GM15510 (cell line): ENCODE results near the gene PPIG.

Experiments used
- POLR2A ChIP-seq: IDR thresholded peaks from 3 replicates; pipeline ENCODE4 v1.6.1; 2011; ENCODE audit warnings: borderline replicate concordance; ENCODE audit not compliant: insufficient read length; ENCODE audit errors: extremely low read depth

The PPIG gene

GRCh38 chr2:169661265-169661664, 77.1 kb downstream of the PPIG start:
- TF ChIP-seq POLR2A = no peak

GRCh38 chr2:169662744-169663143, 78.6 kb downstream of the PPIG start:
- no peak for TF ChIP-seq POLR2A

DNA sequence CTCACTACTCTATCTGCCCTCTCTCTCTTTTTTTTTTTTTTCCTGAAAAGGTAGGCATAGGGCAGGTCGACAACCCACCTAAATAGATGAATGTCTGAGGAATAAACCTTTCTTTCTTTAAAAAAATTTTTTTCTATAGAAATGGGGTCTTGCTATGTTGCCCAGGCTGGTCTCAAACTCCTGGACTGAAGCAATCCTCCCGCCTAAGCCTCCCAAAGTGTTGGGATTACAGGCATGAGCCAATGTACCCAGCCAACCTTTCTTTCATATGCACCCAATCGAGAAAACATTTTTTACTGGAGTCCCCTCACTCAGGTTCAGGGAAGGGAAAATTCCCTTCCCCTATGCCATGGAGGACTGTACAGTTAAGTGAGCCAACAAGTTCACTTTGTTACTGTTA, 79.1 kb downstream of the PPIG start:
- TF ChIP-seq POLR2A = no peak

- TF ChIP-seq POLR2A = no peak
These were observed 80.4 kb downstream of the PPIG start for GRCh38 chr2:169664600-169664977.

DNA sequence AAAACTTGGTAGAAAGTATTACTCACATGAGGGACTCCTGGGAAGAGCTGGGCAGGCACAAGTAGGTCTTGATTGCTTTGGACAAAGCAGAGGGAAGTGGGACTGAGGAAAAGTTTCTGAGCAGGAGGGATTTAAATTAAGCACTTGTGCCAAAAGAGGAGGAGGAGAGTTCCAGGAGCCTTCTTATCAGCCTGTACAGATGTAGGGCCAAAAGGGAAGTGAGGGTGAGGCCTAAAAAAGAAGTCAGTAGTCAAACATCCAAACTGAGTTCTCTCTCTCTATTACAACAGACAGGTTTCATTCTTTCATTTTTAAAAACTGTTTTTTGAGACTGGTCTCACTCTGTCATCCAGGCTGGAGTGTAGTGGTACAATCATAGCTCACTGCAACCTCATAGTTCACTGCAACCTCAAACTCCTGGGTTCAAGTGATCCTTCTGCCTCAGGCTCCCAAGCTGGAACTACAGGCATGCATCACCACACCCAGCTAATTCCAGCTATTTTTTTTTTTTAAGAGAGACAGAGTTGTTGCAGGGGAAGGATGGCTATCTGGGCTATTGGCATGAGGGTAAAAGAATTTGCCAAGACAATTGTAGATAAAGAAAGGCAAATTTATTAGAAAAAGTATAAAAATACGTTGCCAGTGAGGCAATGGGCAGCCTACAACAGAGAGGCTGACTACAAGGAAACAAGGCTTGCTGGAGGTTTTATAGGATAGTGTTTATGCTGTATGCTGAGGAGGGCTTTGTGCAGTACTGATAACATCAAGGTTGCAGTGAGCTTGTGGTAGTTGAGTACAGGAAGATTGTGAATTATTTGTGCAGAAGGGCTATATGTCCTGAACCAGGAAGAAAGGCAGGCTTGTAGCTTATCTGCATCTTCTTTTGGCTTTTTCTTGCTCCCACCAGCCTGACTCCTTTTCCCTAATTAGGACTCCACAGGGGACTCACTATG, 81.1 kb downstream of the PPIG start:
- TF ChIP-seq POLR2A = no peak

- no peak for TF ChIP-seq POLR2A
These were observed 83.4 kb downstream of the PPIG start for GRCh38 chr2:169667583-169667982.

DNA sequence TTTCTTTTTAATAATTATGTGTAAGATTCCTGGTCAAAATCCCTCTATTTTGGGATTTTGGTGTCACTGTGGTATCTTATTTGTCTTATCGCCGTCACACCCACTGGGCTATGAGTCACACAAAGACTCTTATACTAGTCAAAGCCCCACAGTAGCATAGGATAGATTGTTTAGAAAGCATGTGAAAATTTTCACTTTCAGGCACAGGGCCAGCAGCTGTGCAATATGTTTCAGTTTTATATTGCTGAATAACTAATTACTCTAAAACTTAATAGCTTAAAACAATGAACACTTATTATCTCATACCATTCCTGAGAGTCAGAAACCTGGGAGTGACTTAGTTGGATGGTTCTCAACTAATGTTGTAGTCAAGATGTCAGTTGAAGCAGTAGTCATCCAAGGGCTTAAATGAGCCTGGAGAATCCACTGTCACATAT, 86.1 kb downstream of the PPIG start:
- no peak for TF ChIP-seq POLR2A

- TF ChIP-seq POLR2A = no peak
These were observed 86.8 kb downstream of the PPIG start for GRCh38 chr2:169670937-169671336.

GRCh38 chr2:169672406-169672805, 88.3 kb downstream of the PPIG start:
- no peak for TF ChIP-seq POLR2A

GRCh38 chr2:169673106-169673505, 89.0 kb downstream of the PPIG start:
- no peak for TF ChIP-seq POLR2A

GRCh38 chr2:169673921-169674320, 89.8 kb downstream of the PPIG start:
- TF ChIP-seq POLR2A = no peak

GRCh38 chr2:169676357-169676756, 92.2 kb downstream of the PPIG start:
- TF ChIP-seq POLR2A = no peak

- no peak for TF ChIP-seq POLR2A
These were observed 92.7 kb downstream of the PPIG start for GRCh38 chr2:169676850-169677249.

- no peak for TF ChIP-seq POLR2A
These were observed 98.9 kb downstream of the PPIG start for GRCh38 chr2:169683054-169683424.

GRCh38 chr2:169683425-169684134, 99.4 kb downstream of the PPIG start:
- TF ChIP-seq POLR2A = no peak

- no peak for TF ChIP-seq POLR2A
These were observed 100.0 kb downstream of the PPIG start for GRCh38 chr2:169684135-169684565.
